Stimulated activated CD8-positive, alpha-beta memory T cell treated with anti-CD3 and anti-CD28 coated beads, Interleukin-7, amount 100 ng/mL, for 4 hours (primary cell): Measurements from ENCODE around the gene MAPK4.
"Not testable (repeated sequence)": the region's sequence is repeated elsewhere in the genome, so short reads cannot be mapped to it uniquely, and the experiment has no call there.

Experiments
- DNase-seq, 2 donors: peaks; one replicate each; pipeline ENCODE4 v3.0.0-alpha.2; 2020; ENCODE audit warnings: low read depth in 2 of 2

Gene MAPK4

DNA sequence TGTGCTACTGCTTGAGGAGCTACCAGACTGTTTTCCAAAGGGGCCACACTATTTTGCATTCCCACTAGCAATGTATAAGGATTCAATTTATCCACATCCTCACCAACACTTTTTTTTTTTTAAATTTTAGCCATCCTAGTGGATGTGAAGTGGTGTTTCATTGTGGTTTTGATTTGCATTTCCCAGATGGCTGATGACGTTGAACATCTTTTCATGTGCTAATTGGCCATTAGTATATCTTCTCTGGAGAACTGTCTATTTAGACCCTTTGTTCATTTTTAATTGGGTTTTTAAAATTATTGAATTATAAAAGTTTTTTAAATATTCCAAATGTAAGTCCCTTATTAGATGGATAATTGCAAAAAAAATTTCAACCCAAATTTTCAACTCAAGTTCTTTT, 121.1 kb downstream of the MAPK4 start:
- no peak for DNase-seq

- DNase-seq: no peak
Observed at GRCh38 chr18:50682852-50683251, 123.0 kb downstream of the MAPK4 start.

DNA sequence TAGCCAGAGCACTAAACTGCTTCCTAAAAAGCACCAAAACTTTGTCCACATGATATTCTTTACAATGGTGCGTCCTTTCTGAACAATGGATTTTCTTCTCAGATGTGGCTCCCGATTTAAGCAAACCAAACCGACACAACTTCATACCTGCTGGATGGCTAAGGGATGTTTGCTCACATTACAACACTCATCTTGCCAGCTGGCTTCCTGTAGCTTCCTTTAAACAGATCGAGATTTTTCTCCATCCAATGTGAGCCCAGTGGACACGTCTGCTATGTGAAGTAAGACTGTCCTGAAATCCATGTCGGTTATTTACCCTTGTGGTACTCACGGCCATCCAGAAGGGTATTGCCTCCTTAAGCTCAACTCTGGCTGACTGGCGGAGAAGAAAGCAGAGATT, 126.5 kb downstream of the MAPK4 start:
- no peak for DNase-seq

- DNase-seq: no peak
Observed at GRCh38 chr18:50687491-50687890, 127.6 kb downstream of the MAPK4 start.

GRCh38 chr18:50689578-50689977, 129.7 kb downstream of the MAPK4 start:
- DNase-seq: no peak

DNA sequence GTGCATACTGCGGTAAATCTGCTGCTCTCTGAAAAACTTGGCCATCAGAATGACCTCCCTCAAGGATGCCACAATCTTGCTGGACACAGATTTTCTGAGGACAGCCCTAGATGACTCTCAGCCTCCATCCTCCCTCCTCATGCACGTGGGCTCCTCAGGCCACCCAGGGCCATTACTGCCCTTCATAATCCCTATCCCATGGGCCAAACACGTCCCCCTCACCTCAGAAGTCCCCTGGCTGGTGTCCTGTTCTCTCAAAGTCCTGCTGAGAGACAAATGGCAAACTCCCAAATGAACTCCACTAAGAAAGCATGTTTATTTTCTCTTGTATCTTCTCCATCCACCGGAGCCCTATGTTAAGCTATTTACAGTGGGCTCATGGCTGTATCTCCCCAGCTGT, 134.3 kb downstream of the MAPK4 start:
- no peak for DNase-seq

DNA sequence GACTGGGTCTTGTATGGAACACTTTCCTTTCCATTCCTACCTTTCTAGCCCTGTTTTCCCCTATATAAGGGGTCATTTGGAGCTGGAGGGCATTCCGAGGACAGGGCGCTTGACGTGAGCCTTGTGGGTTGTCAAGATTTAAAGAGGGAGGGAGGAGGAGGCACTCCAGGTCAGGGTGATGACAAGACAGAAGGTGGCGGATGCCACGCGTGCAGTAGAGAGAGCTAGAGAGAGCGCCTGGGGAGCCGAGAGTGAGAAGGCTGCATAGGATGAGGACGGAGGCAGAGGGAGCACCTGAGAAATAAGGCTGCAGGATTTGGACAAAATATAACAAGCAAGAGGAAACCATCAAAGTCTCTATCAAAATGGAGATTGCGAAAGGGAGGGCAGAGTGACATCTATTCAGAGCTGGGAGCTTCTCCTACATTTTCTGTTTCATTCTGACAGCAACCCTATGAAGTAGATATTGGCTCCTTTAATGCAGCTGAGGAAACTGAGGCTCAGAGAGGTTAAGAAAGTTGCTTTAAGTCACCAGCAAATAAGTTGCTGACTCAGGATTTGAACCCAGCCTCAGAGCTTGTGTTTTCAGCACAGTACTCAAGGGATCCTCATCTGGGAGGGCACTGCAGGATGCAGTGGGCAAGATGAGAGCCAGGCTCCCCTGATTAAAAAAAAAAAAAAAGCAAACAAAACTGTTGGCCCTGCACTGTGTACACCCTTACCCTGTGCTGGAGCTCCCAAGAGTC, 135.7 kb downstream of the MAPK4 start:
- no peak for DNase-seq

DNA sequence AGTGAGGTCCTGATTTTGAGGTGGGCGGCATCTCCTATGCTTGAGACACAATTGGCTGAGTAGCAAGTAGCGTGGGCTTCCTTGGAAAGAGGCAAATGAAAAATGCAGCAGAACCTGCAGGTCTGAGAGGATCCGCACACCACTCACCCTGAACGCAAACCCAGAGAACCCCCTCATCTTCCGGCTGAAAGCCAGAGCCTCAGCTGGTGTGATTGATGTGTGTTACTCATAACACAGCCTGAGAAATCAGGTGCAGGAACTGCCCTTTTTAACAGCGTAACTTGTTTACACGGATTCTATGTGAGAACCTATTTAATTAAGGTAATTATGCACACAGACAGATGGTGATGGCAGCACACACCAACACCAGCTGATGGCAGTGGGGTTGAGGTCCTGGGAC, 136.5 kb downstream of the MAPK4 start:
- DNase-seq: no peak

DNA sequence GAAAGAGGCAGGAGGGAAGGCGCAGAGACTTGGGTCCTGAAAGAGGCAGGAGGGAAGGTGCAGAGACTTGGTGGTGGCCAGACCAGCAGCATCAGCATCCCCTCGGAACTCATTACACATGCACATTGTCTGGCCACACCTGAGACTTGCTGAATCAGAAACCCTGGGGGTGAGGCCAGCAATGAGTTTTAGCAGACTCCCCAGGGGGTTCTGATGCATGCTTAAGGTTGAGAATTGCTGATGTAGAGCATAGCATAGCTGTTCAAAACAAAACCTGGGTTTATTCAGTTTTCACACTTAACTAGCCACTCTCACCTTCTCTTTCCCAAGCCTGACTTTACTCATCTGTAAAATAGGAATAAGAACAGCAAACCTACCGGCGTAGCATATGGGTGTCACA, 137.0 kb downstream of the MAPK4 start:
- DNase-seq: no peak

DNA sequence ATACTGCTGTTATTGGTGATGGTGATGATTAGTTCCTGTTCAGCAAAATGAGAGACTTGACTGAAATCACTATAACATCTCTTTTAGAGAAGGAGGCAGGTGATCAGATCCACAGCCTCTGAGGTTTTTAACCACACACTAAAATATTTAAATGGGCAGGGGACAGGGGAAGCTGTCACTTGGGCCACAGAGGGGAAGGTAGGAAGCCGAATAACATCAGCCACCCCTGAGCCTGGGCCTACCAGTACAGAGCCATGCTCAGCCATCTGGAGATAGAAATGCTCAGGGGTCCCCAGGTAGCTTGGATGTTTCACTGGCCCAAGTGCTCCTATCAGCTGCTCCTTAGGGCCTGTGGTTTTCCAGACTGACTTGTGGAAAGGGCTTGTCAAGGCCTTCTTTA, 137.6 kb downstream of the MAPK4 start:
- no peak for DNase-seq

DNA sequence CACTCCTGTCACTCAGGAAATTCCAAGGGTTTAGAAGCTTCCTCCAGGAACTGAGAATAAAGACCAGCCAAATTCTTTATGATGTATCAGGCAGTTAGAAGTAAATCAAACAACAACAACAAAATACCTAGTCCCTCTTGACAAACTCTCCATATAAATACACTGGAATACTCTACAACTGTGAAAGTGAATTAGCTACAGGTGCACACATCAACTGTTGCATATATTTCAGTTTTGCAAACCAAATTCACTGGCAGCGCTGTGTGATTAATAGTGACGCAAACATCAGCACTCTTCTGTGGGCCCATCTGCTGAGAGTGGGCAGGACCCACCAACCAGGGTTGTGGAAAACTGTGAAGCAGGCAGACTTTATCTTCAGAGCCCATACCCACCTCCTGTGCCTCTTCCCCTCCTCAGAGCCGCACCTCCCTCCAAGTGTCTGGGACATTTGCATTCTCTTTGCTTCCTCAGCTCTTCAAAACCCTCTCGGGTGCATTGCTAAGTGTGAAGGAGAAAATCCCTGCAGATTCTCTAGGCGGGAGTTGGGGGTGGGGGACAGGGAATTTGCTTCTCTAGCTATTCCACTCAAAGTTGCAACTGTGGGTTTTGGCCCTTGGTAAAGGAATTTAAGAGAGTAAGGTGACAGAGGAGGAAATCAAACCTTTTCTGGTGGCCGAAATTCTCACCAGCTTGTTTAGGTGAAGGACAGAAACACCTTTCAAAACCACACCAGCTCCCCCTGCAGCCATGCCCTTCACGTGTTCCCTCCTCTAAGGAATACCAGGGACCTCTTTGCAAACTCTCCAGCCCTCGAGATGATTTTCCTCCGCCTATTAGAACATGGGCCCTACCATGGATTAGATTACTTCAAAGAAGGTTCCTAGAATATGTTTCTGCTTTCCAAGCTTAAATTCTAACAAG, 140.6 kb downstream of the MAPK4 start:
- no peak for DNase-seq

- no peak for DNase-seq
Observed at GRCh38 chr18:50704357-50704940, 144.6 kb downstream of the MAPK4 start.

DNA sequence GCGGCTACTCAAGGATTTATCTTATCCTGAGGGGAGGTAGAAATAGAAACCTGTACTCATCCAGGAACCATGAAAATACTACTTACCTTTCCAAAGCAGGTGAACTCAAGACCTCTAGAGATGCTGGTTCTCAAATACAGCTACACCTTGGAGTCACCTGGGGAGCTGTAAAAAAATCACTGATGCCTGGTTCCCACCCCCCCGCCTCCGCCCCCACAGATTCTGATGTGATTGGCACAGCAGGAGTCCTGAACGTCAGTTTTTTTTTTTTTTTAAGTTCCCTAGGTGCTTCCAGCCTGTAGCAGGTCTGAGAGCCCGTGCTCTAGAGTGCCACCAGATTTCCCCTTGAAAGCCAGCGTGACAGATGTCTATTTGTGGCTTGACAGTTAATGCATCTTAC, 146.3 kb downstream of the MAPK4 start:
- DNase-seq: no peak

- no peak for DNase-seq
Observed at GRCh38 chr18:50706651-50707050, 146.8 kb downstream of the MAPK4 start.

DNA sequence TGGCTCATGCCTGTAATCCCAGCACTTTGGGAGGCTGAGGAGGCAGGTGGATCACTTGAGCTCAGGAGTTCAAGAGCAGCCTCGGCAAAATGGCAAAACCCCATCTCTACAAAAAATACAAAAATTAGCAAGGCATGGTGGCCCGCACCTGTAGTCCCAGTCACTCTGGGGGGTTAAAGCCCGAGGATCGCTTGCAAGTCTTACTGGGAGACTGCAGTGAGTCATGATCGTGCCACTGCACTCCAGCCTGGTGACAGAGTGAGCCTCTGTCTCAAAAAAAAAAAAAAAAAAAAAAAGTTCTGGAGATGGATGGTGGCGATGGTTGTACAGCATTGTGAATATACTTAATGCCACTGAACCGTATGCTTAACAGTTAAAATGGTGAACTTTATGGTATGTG, 147.4 kb downstream of the MAPK4 start:
- DNase-seq: not testable (repeated sequence)

- DNase-seq: no peak
Observed at GRCh38 chr18:50707855-50708469, 148.1 kb downstream of the MAPK4 start.

DNA sequence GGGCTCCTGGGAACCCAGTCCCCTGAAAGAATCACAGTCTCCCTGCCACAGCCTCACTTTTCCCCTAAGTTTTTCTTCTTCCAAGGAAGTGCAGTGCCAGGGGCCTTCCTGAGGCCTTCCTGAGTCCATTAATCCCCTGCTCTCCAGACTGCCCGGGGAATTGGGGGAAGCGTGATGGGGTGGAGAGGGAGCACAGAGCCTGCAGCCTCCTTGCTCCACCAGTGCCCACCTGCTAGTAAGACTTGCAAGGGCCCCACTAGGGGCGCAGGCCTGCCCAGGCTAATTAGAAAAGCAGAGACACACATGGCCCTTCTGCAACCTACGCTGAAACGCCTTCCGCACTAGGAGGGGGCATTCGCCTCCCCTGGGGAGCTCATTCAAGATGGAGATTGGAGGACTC, 149.3 kb downstream of the MAPK4 start:
- DNase-seq: no peak

- no peak for DNase-seq
Observed at GRCh38 chr18:50711386-50711785, 151.5 kb downstream of the MAPK4 start.

DNA sequence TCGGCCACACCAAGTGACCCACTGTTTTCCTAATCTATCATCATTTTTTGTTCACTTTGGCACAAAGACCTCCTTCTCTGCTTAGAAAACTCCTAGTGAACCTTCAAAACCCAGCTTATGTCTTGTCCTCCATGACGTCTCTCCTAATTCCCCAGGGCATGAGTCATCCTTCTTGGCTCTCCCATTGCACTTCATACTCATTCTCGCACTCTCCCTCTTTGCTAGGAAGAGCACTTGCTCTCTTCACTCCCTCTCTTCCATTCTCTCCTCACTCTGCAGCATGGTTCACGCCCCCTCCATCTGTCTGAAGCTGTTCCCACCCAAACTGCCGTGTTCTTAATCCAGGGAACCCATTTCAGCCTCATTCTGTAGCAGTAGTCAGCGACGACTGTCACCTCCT, 156.0 kb downstream of the MAPK4 start:
- DNase-seq: no peak

- DNase-seq: no peak
Observed at GRCh38 chr18:50716902-50717301, 157.0 kb downstream of the MAPK4 start.

GRCh38 chr18:50717563-50717962, 157.7 kb downstream of the MAPK4 start:
- DNase-seq: no peak
